Measurements from ENCODE around the gene CLEC1A. TPM values are rescaled to one million over a fixed set of nuclear protein-coding genes. Genes with fewer than 3 reads are reported as not detected.

CLEC1A gene
- total RNA-seq, 1 experiment from 2014 or later = 0.30 TPM

- Histone ChIP-seq H3K9me3 (no peaks in the 10 kb centered on the region), H3K27me3 (no peaks in the 10 kb centered on the region), H3K36me3 (no peaks in the 10 kb centered on the region), H3K4me3 (no peak overlapping the region)
- no peak for DNase-seq
Measured at GRCh38 chr12:10072131-10072530, 26.7 kb downstream of the CLEC1A start.

- H3K27me3 ChIP-seq = no peaks in the 10 kb centered on the region
- no peaks in the 10 kb centered on the region for H3K9me3 ChIP-seq
- H3K4me3 ChIP-seq = no peak overlapping the region
- no peak for DNase-seq
- no peaks in the 10 kb centered on the region for H3K36me3 ChIP-seq
Measured at GRCh38 chr12:10070380-10070779, 28.4 kb downstream of the CLEC1A start.

GRCh38 chr12:10069976-10070375, 28.8 kb downstream of the CLEC1A start:
- no peak for DNase-seq
- Histone ChIP-seq H3K9me3 (no peaks in the 10 kb centered on the region), H3K36me3 (no peaks in the 10 kb centered on the region), H3K4me3 (no peak overlapping the region), H3K27me3 (no peaks in the 10 kb centered on the region)

GRCh38 chr12:10069099-10069498, 29.7 kb downstream of the CLEC1A start:
- Histone ChIP-seq H3K9me3 (no peaks in the 10 kb centered on the region), H3K4me3 (no peak overlapping the region)
- DNase-seq = peak; percentile 27

GRCh38 chr12:10068644-10069043, 30.1 kb downstream of the CLEC1A start:
- H3K9me3 ChIP-seq = no peaks in the 10 kb centered on the region
- no peak for DNase-seq
- H3K36me3 ChIP-seq = no peaks in the 10 kb centered on the region
- H3K4me3 ChIP-seq = no peak overlapping the region
- no peaks in the 10 kb centered on the region for H3K27me3 ChIP-seq

More at GRCh38 chr12:10069099-10069498, 29.7 kb downstream of the CLEC1A start:
- no peaks in the 10 kb centered on the region for H3K36me3 ChIP-seq
- H3K27me3 ChIP-seq = no peaks in the 10 kb centered on the region

GRCh38 chr12:10067942-10068341, 30.8 kb downstream of the CLEC1A start:
- H3K9me3 ChIP-seq = no peaks in the 10 kb centered on the region
- no peak overlapping the region for H3K4me3 ChIP-seq
- no peaks in the 10 kb centered on the region for H3K27me3 ChIP-seq
- no peak for DNase-seq
- H3K36me3 ChIP-seq = no peaks in the 10 kb centered on the region

- H3K4me3 ChIP-seq = no peak overlapping the region
- no peaks in the 10 kb centered on the region for H3K27me3 ChIP-seq
- no peaks in the 10 kb centered on the region for H3K9me3 ChIP-seq
- no peak for DNase-seq
- H3K36me3 ChIP-seq = no peaks in the 10 kb centered on the region
Measured at GRCh38 chr12:10067264-10067663, 31.5 kb downstream of the CLEC1A start.

GRCh38 chr12:10065241-10065640, 33.5 kb downstream of the CLEC1A start:
- H3K4me3 ChIP-seq = no peak overlapping the region
- H3K27me3 ChIP-seq = no peaks in the 10 kb centered on the region
- no peak for DNase-seq
- H3K36me3 ChIP-seq = no peaks in the 10 kb centered on the region
- no peaks in the 10 kb centered on the region for H3K9me3 ChIP-seq

GRCh38 chr12:10058387-10058786, 40.4 kb downstream of the CLEC1A start:
- no peaks in the 10 kb centered on the region for H3K27me3 ChIP-seq
- H3K36me3 ChIP-seq = no peaks in the 10 kb centered on the region
- H3K4me3 ChIP-seq = no peak overlapping the region
- H3K9me3 ChIP-seq = no peaks in the 10 kb centered on the region
- no peak for DNase-seq

GRCh38 chr12:10052193-10052913, 46.4 kb downstream of the CLEC1A start:
- H3K4me3 ChIP-seq = no peak overlapping the region
- H3K36me3 ChIP-seq = no peaks in the 10 kb centered on the region
- H3K9me3 ChIP-seq = no peaks in the 10 kb centered on the region; the same call in 1 of the 2 replicates
- DNase-seq = no peak
- H3K27me3 ChIP-seq = no peaks in the 10 kb centered on the region

- H3K9me3 ChIP-seq = no peaks in the 10 kb centered on the region; the same call in 1 of the 2 replicates
- H3K27me3 ChIP-seq = no peaks in the 10 kb centered on the region
- no peaks in the 10 kb centered on the region for H3K36me3 ChIP-seq
- no peak overlapping the region for H3K4me3 ChIP-seq
- DNase-seq = no peak
Measured at GRCh38 chr12:10048526-10048925, 50.3 kb downstream of the CLEC1A start.

GRCh38 chr12:10042167-10042566, 56.6 kb downstream of the CLEC1A start:
- H3K9me3 ChIP-seq = no peaks in the 10 kb centered on the region
- no peaks in the 10 kb centered on the region for H3K27me3 ChIP-seq

GRCh38 chr12:10033783-10034545, 64.8 kb downstream of the CLEC1A start:
- Histone ChIP-seq H3K9me3 (no peaks in the 10 kb centered on the region), H3K27me3 (no peaks in the 10 kb centered on the region), H3K36me3 (no peaks in the 10 kb centered on the region), H3K4me3 (no peak overlapping the region)
- no peak for DNase-seq

More at GRCh38 chr12:10042167-10042566, 56.6 kb downstream of the CLEC1A start:
- DNase-seq = no peak
- H3K4me3 ChIP-seq = no peak overlapping the region
- no peaks in the 10 kb centered on the region for H3K36me3 ChIP-seq

- Histone ChIP-seq H3K27me3 (no peaks in the 10 kb centered on the region), H3K9me3 (no peaks in the 10 kb centered on the region), H3K36me3 (no peaks in the 10 kb centered on the region), H3K4me3 (no peak overlapping the region)
- peak; percentile 77 for DNase-seq
Measured at GRCh38 chr12:10031771-10032175, 67.0 kb downstream of the CLEC1A start.

GRCh38 chr12:10031321-10031720, 67.5 kb downstream of the CLEC1A start:
- Histone ChIP-seq H3K27me3 (no peaks in the 10 kb centered on the region), H3K36me3 (no peaks in the 10 kb centered on the region), H3K4me3 (no peak overlapping the region), H3K9me3 (no peaks in the 10 kb centered on the region)
- no peak for DNase-seq

- H3K36me3 ChIP-seq = no peaks in the 10 kb centered on the region
- no peak within 1 kb of the TSS for H3K4me3 ChIP-seq
- no peaks in the 10 kb centered on the region for H3K9me3 ChIP-seq
- DNase-seq = no peak
- H3K27me3 ChIP-seq = no peaks in the 10 kb centered on the region
Measured at GRCh38 chr12:10030446-10030845, 68.3 kb downstream of the CLEC1A start, which contains the start of gene CLEC9A. Gene CLEC9A, plus strand, starts transcription at chr12:10030682. Its CDS starts 22,006 bp downstream, at chr12:10052688.

- H3K4me3 ChIP-seq = no peak overlapping the region
- H3K36me3 ChIP-seq = no peaks in the 10 kb centered on the region
- no peaks in the 10 kb centered on the region for H3K27me3 ChIP-seq
- peak; percentile 40 for DNase-seq
- no peaks in the 10 kb centered on the region for H3K9me3 ChIP-seq
Measured at GRCh38 chr12:10027721-10028120, 71.1 kb downstream of the CLEC1A start.

GRCh38 chr12:10027311-10027710, 71.5 kb downstream of the CLEC1A start:
- peak; percentile 8 for DNase-seq
- Histone ChIP-seq H3K4me3 (no peak overlapping the region), H3K36me3 (no peaks in the 10 kb centered on the region), H3K9me3 (no peaks in the 10 kb centered on the region), H3K27me3 (no peaks in the 10 kb centered on the region)
